Measurements from ENCODE around the gene SPRN. TPM values are rescaled to one million over a fixed set of nuclear protein-coding genes. Genes with fewer than 3 reads are reported as not detected.

Gene SPRN
- total RNA-seq, 1 donor from 2014 or later: 0.52 TPM

DNA sequence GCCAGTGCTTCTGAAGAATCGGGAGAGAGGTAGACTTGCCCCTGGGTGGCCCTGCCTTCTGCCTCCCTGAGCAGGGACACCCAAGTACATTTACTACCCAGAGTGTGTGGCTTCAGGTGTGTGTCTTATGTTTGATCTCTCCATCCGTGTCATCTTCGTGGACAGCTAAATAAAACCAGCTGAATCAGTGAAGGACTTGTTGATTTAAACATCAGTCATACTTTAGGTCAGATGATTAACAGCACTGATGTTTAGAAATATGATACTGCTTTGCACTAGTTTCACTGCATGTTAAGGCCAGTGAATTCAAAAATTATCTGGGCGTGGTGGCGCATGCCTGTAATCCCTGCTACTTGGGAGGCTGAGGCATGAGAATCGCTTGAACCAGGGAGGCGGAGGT lies 26.5 kb downstream of the SPRN start:
- Histone ChIP-seq H3K4me3 (ENCODE audit: low read length in 3 of 3) (no peak overlapping the region), H3K36me3 (ENCODE audit: control insufficient read depth in 3 of 3, insufficient read depth in 3 of 3, low read length in 3 of 3) (peaks cover 47 to 59% (median 51%) of the 10 kb centered on the region in 3 donors), H3K9me3 (ENCODE audit: control insufficient read depth in 3 of 3, low read length in 3 of 3) (no peaks in the 10 kb centered on the region)

DNA sequence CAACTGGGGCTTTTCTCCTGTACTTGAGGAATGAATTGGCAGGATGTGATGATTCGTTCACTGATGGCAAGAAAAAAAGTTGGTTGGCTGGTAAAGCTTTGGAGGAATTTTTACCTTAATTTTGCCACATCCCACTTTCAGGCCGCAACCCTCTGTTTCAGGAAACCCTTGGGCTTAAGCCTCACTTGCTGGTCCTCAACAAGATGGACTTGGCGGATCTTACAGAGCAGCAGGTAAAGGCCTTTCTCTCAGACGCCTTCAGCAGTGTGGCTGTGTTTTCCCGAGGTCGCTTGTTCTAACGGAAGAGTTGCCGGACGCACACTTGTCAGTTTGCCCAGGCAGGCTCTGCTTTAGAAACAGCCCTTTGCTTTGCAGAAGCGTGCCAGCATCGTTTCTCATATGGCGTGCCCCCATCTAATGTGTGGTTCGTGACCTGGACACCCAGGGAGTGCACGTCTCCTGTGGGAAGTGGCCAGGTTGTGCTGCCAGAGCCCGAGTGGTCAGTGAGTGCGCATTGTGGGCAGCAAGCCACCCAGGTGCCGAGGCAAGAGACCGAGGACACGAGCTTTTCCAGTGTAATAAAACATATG lies 28.3 kb downstream of the SPRN start:
- no peak overlapping the region for H3K27ac ChIP-seq (ENCODE audit: low read depth, low read length)
- H3K36me3 ChIP-seq (ENCODE audit: control insufficient read depth in 3 of 3, insufficient read depth in 3 of 3, low read length in 3 of 3): peaks cover 37 to 47% (median 38%) of the 10 kb centered on the region in 3 donors
- H3K27me3 ChIP-seq (ENCODE audit: control insufficient read depth in 3 of 3, insufficient read depth in 3 of 3, low read length in 3 of 3): no peaks in the 10 kb centered on the region
- H3K9ac ChIP-seq (ENCODE audit: low read depth in 1 of 3, low read length in 3 of 3): no peak overlapping the region
- H3K4me1 ChIP-seq (ENCODE audit: control insufficient read depth in 3 of 3, insufficient read depth in 3 of 3, low read length in 3 of 3): peaks cover 5 to 9% (median 6%) of the 10 kb centered on the region in 3 donors
- no peaks in the 10 kb centered on the region for H3K9me3 ChIP-seq (ENCODE audit: control insufficient read depth in 3 of 3, low read length in 3 of 3)
- H3K4me3 ChIP-seq (ENCODE audit: low read length in 3 of 3): no peak overlapping the region

More for the DNA sequence above, 26.5 kb downstream of the SPRN start:
- H3K9ac ChIP-seq (ENCODE audit: low read depth in 1 of 3, low read length in 3 of 3): no peak overlapping the region
- H3K27ac ChIP-seq (ENCODE audit: low read depth, low read length): no peak overlapping the region
- peaks cover 5 to 9% (median 6%) of the 10 kb centered on the region in 3 donors for H3K4me1 ChIP-seq (ENCODE audit: control insufficient read depth in 3 of 3, insufficient read depth in 3 of 3, low read length in 3 of 3)
- H3K27me3 ChIP-seq (ENCODE audit: control insufficient read depth in 3 of 3, insufficient read depth in 3 of 3, low read length in 3 of 3): no peaks in the 10 kb centered on the region

- Histone ChIP-seq H3K9ac (ENCODE audit: low read depth in 1 of 3, low read length in 3 of 3) (peak overlapping the region; percentile 92 to 97 (median 94)), H3K9me3 (ENCODE audit: control insufficient read depth in 3 of 3, low read length in 3 of 3) (no peaks in the 10 kb centered on the region), H3K4me3 (ENCODE audit: low read length in 3 of 3) (peak overlapping the region; percentile 81 to 95 (median 88)), H3K27ac (ENCODE audit: low read depth, low read length) (peak overlapping the region; percentile 76), H3K36me3 (ENCODE audit: control insufficient read depth in 3 of 3, insufficient read depth in 3 of 3, low read length in 3 of 3) (peaks cover 32 to 37% (median 36%) of the 10 kb centered on the region in 3 donors), H3K27me3 (ENCODE audit: control insufficient read depth in 3 of 3, insufficient read depth in 3 of 3, low read length in 3 of 3) (no peaks in the 10 kb centered on the region), H3K4me1 (ENCODE audit: control insufficient read depth in 3 of 3, insufficient read depth in 3 of 3, low read length in 3 of 3) (peaks cover 5 to 9% (median 6%) of the 10 kb centered on the region in 3 donors)
Observed at GRCh38 chr10:133394801-133395221, 29.6 kb downstream of the SPRN start.

DNA sequence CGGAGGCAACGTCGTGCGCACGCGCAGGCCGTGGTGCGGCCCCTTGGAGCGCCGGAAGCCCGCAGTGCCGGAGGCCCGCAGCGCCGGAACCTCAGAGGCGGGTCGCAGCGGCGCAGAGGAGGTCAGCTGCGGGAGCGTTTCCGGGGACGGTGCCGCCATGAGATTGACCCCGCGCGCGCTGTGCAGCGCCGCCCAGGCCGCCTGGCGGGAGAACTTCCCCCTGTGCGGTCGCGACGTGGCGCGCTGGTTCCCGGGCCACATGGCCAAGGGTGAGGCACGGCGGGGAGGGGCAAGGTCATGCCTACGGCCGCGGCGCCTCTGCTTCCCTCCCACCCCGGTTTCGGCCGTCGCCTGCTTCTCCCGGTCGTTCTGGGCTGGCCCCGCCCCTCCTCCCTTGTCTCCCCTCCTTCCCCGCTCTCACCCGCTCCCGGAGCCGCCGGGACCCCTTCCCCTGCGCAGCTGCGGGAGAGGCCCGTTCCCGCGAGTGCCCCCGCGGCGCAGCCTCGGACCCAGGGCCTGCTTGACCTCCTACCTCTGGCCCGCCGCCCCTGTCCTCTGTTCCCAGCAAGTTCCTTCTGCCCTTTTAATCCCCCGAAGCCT lies 30.3 kb downstream of the SPRN start, which contains the start of gene MTG1:
Gene MTG1, plus strand, starts transcription at position 94 of the 600 bp plus-strand sequence. Its CDS starts 64 bp downstream, at position 158.
- Histone ChIP-seq H3K9ac (ENCODE audit: low read depth in 1 of 3, low read length in 3 of 3) (peak within 1 kb of the TSS; percentile 92 to 97 (median 94)), H3K9me3 (ENCODE audit: control insufficient read depth in 3 of 3, low read length in 3 of 3) (no peaks in the 10 kb centered on the region), H3K27me3 (ENCODE audit: control insufficient read depth in 3 of 3, insufficient read depth in 3 of 3, low read length in 3 of 3) (no peaks in the 10 kb centered on the region), H3K27ac (ENCODE audit: low read depth, low read length) (peak within 1 kb of the TSS; percentile 76), H3K4me3 (ENCODE audit: low read length in 3 of 3) (peak within 1 kb of the TSS; percentile 81 to 95 (median 88)), H3K4me1 (ENCODE audit: control insufficient read depth in 3 of 3, insufficient read depth in 3 of 3, low read length in 3 of 3) (peaks cover 5 to 9% (median 6%) of the 10 kb centered on the region in 3 donors), H3K36me3 (ENCODE audit: control insufficient read depth in 3 of 3, insufficient read depth in 3 of 3, low read length in 3 of 3) (peaks cover 26 to 31% (median 30%) of the 10 kb centered on the region in 3 donors)

- peaks cover 20 to 25% (median 23%) of the 10 kb centered on the region in 3 donors for H3K36me3 ChIP-seq (ENCODE audit: control insufficient read depth in 3 of 3, insufficient read depth in 3 of 3, low read length in 3 of 3)
Observed at GRCh38 chr10:133393401-133394063, 30.9 kb downstream of the SPRN start.

GRCh38 chr10:133391761-133392518 lies 32.5 kb downstream of the SPRN start:
- Histone ChIP-seq H3K27me3 (ENCODE audit: control insufficient read depth in 3 of 3, insufficient read depth in 3 of 3, low read length in 3 of 3) (no peaks in the 10 kb centered on the region), H3K27ac (ENCODE audit: low read depth, low read length) (no peak overlapping the region), H3K9ac (ENCODE audit: low read depth in 1 of 3, low read length in 3 of 3) (no peak overlapping the region), H3K4me1 (ENCODE audit: control insufficient read depth in 3 of 3, insufficient read depth in 3 of 3, low read length in 3 of 3) (peaks cover 5 to 9% (median 6%) of the 10 kb centered on the region in 3 donors), H3K9me3 (ENCODE audit: control insufficient read depth in 3 of 3, low read length in 3 of 3) (no peaks in the 10 kb centered on the region), H3K4me3 (ENCODE audit: low read length in 3 of 3) (no peak overlapping the region), H3K36me3 (ENCODE audit: control insufficient read depth in 3 of 3, insufficient read depth in 3 of 3, low read length in 3 of 3) (peaks cover 10 to 14% (median 12%) of the 10 kb centered on the region in 3 donors)

More at GRCh38 chr10:133393401-133394063, 30.9 kb downstream of the SPRN start:
- H3K27ac ChIP-seq (ENCODE audit: low read depth, low read length): peak overlapping the region; percentile 76
- no peaks in the 10 kb centered on the region for H3K27me3 ChIP-seq (ENCODE audit: control insufficient read depth in 3 of 3, insufficient read depth in 3 of 3, low read length in 3 of 3)
- H3K4me3 ChIP-seq (ENCODE audit: low read length in 3 of 3): peak overlapping the region; percentile 45 to 95 (median 55)
- peaks cover 5 to 9% (median 6%) of the 10 kb centered on the region in 3 donors for H3K4me1 ChIP-seq (ENCODE audit: control insufficient read depth in 3 of 3, insufficient read depth in 3 of 3, low read length in 3 of 3)
- peak overlapping the region in 1 of 3 donors; percentile 97 for H3K9ac ChIP-seq (ENCODE audit: low read depth in 1 of 3, low read length in 3 of 3)
- no peaks in the 10 kb centered on the region for H3K9me3 ChIP-seq (ENCODE audit: control insufficient read depth in 3 of 3, low read length in 3 of 3)

DNA sequence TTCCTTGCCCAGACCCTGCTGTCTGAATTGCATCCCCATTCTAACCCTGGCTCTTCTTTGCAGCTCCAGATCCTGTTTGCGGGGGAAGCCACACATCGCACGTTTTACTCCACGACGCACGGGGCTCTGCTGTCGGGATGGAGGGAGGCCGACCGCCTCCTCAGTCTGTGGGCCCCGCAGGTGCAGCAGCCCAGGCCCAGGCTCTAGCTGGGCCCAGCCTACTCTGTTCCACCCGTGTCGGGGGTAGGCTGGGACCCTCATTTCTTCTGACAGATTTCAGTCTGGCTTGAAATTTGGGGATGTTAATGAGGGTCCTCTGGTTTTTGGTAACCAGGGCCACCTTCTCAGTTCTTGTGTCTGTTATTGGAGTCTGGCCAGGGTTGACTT lies 33.2 kb downstream of the SPRN start:
- no peaks in the 10 kb centered on the region for H3K9me3 ChIP-seq (ENCODE audit: control insufficient read depth in 3 of 3, low read length in 3 of 3)
- H3K27ac ChIP-seq (ENCODE audit: low read depth, low read length): no peak overlapping the region
- H3K9ac ChIP-seq (ENCODE audit: low read depth in 1 of 3, low read length in 3 of 3): no peak overlapping the region
- H3K36me3 ChIP-seq (ENCODE audit: control insufficient read depth in 3 of 3, insufficient read depth in 3 of 3, low read length in 3 of 3): peaks cover 5 to 7% (median 5%) of the 10 kb centered on the region in 3 donors
- H3K27me3 ChIP-seq (ENCODE audit: control insufficient read depth in 3 of 3, insufficient read depth in 3 of 3, low read length in 3 of 3): no peaks in the 10 kb centered on the region
- peaks cover 5 to 9% (median 6%) of the 10 kb centered on the region in 3 donors for H3K4me1 ChIP-seq (ENCODE audit: control insufficient read depth in 3 of 3, insufficient read depth in 3 of 3, low read length in 3 of 3)
- H3K4me3 ChIP-seq (ENCODE audit: low read length in 3 of 3): no peak overlapping the region

DNA sequence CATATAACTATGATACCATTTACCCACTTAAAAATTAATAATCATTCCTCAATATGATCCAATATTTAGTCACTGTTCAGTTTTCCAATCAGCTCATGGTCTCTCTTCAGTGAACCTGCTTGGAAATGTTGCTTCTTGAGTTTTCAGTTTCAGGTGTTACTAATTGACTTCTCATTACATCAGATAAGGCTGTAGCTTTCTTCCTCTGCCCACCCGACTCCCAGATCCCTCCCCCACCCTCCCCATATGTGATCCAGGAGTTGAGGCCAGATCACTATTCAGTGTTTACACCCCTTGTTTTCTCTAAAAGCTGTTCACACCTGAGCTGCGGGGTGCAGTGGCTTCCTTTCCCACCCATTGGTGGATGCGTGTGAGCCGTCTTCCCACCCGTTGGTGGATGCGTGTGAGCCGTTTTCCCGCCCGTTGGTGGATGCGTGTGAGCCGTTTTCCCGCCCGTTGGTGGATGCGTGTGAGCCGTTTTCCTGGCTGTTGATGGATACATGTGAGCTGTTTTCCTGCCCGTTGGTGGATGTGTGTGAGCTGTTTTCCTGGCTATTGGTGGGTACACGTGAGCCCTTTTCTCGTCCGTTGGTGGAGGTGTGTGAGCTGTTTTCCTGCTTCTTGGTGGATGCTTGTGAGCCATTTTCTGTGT lies 33.7 kb downstream of the SPRN start:
- Histone ChIP-seq H3K9me3 (ENCODE audit: control insufficient read depth in 3 of 3, low read length in 3 of 3) (no peaks in the 10 kb centered on the region), H3K4me1 (ENCODE audit: control insufficient read depth in 3 of 3, insufficient read depth in 3 of 3, low read length in 3 of 3) (peaks cover 5 to 9% (median 6%) of the 10 kb centered on the region in 3 donors), H3K36me3 (ENCODE audit: control insufficient read depth in 3 of 3, insufficient read depth in 3 of 3, low read length in 3 of 3) (peaks cover 0 to 4% (median 0%) of the 10 kb centered on the region in 3 donors), H3K27ac (ENCODE audit: low read depth, low read length) (no peak overlapping the region), H3K4me3 (ENCODE audit: low read length in 3 of 3) (no peak overlapping the region), H3K9ac (ENCODE audit: low read depth in 1 of 3, low read length in 3 of 3) (no peak overlapping the region), H3K27me3 (ENCODE audit: control insufficient read depth in 3 of 3, insufficient read depth in 3 of 3, low read length in 3 of 3) (no peaks in the 10 kb centered on the region)

Data from skeletal muscle tissue (tissue), 4 donors.